ENCODE data around the gene RBFOX1.

RBFOX1 gene

GRCh38 chr16:7332611-7333010, at the start of gene RBFOX1:
RBFOX1 (plus strand) TSS chr16:7332845.
- DNase-seq (ENCODE audit: low read depth), result no peak

- no peak for DNase-seq (ENCODE audit: low read depth)
Measured at GRCh38 chr16:7284780-7285179, 47.9 kb upstream of the RBFOX1 start.

- DNase-seq (ENCODE audit: low read depth), result no peak
Measured at GRCh38 chr16:7285520-7285919, 47.1 kb upstream of the RBFOX1 start.

DNA sequence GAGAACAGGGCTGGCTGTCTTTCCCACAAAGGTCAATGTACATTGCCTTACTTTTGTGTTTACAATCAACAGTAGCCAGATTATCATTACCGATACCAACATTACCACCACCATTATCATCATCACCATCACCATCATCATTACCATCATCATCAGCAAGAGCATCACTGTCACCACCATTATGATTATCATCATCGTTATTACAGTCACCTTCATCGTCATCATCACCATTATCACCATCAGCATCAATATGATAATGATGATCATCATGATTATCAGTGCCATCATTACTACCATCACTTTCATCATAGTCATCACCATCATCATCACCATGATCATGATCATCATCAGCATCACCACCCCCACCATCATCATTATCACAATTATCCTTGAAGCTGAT, 43.3 kb upstream of the RBFOX1 start:
- DNase-seq (ENCODE audit: low read depth), result no peak

GRCh38 chr16:7290682-7291081, 42.0 kb upstream of the RBFOX1 start:
- DNase-seq (ENCODE audit: low read depth), result no peak

DNA sequence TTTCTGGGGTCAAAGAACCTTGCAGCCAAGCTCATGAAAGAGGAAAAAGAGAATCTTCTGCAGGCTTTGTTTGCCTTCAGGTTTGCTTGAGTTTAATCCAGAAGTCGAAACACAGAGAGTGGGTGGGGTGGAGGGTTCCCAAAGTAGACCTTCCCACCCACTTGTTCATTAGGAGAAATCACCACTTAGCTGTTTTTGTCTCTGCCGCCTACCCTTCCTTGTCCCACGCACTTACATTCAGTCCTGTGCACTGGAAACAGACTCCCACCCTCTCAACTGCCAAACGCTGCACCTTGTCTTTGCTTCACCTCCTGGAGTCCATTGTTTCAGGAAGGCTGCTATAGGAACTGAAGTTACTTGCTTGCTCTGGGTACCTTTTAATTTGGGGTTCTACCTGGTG, 38.6 kb upstream of the RBFOX1 start:
- DNase-seq (ENCODE audit: low read depth), result no peak

- DNase-seq (ENCODE audit: low read depth), result no peak
Measured at GRCh38 chr16:7303052-7303610, 29.5 kb upstream of the RBFOX1 start.

DNA sequence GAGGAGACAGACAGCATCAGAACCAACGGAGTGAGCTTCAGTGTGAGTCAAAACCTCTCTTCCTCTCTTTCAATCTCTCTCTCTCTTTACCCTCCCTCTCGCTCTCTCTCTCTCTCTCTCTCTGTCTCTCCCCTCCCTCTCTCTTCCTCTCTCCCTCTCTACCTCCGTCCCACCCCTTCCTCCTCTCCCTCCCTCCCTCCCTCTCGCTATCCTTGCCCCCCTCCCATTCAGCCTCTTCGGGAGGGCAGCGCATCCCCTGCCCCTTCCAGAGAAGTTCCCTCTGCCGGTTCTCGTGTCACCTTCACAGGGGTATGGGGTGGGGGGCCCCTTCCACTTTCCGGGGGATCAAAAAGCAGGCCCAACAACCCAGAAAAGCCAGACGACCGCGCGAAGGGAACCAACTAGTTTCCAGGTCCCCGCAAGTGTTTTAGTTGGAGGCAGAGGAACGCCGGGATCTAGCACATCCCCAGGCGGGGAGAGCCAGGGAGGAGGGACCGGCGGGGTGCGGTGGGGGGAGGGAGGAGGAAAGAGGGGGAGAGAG, 28.9 kb upstream of the RBFOX1 start:
- no peak for DNase-seq (ENCODE audit: low read depth)

GRCh38 chr16:7304279-7304678, 28.4 kb upstream of the RBFOX1 start:
- DNase-seq (ENCODE audit: low read depth), result no peak

- DNase-seq (ENCODE audit: low read depth), result no peak
Measured at GRCh38 chr16:7304958-7305357, 27.7 kb upstream of the RBFOX1 start.

GRCh38 chr16:7313170-7313569, 19.5 kb upstream of the RBFOX1 start:
- no peak for DNase-seq (ENCODE audit: low read depth)

DNA sequence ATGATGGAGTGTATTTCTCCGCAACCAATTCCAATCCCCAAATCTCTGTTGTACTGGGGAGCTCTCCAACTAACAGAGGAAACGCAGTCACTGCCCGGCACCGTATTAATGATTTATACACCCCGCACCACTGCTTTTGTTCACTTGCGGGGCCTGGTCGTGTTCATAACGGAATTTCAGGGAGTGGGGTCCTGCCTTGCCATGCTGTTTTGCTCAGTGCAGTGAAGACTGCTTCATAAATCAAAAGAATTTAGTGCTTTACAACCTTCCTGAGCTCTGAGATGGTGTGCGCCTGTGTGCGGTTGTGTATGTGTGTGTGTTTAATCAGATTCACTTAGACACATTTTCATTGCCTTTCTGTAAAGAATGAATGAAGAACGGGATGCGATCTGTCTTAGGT, 18.5 kb upstream of the RBFOX1 start:
- no peak for DNase-seq (ENCODE audit: low read depth)

DNA sequence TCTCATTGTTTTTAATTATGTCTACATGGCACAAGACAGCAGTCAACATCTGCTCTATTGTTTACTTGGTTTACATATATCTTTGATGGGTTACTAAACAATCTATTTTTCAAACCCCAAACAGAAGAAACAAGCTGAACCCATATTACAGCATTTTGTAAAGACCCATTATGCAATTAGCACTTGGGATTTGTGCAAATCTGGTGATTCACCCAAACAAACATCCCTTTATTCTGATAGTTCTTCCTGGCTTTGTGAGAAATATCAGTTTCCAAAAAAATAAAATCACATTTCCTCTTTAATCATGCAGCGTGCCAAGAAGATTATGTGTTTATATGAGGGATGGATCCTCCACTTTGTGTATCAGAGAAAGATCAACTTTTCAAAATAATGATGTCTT, 16.8 kb upstream of the RBFOX1 start:
- DNase-seq (ENCODE audit: low read depth), result no peak

DNA sequence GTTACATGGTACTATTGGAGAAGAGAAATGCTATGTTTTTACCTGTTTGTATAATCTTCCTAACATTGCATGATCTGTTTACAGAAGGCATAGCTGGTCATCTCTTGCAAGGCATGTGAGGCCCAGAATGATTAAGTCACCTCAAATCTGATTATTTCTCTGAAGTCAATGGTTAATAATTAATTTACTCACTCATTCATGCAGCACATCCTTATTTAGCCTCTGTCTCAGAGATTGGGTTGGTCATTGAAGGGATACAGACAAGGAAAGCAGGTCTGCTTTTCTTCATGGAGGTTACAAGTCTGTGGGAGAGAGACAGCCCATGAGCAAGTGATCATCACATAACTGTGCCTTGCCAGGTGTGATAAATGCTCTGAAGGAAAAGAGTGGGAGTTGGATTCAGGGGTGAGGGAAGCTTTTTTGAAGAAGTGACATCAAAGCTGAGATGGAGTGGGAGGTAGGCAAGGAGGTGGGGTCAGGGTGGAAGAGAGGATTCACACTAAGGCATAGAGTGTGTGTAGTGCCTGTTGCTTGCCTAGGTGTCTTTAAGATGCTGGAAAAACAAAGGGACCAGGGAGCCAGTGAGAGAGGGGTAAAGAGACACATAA, 16.3 kb upstream of the RBFOX1 start:
- no peak for DNase-seq (ENCODE audit: low read depth)

GRCh38 chr16:7317982-7318381, 14.7 kb upstream of the RBFOX1 start:
- no peak for DNase-seq (ENCODE audit: low read depth)

DNA sequence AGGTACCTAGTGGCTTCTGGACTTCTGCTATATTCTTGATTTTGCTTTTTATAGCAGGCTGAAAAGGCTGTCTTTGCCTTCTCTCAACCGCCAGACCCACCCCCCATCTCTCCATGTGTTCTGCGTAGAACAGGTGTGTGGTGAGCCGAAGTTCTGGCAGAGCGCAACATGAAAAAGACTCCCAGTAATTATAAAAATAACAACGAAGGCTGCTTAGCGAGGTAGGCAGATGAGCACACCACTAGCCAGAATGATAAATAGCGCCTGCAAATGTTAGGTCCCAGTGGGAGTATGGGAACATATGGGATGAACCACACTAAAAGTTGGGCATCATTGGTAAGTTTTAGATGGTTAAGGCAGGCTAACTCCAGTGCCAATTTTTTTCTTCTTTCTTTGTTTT, 14.0 kb upstream of the RBFOX1 start:
- no peak for DNase-seq (ENCODE audit: low read depth)

DNA sequence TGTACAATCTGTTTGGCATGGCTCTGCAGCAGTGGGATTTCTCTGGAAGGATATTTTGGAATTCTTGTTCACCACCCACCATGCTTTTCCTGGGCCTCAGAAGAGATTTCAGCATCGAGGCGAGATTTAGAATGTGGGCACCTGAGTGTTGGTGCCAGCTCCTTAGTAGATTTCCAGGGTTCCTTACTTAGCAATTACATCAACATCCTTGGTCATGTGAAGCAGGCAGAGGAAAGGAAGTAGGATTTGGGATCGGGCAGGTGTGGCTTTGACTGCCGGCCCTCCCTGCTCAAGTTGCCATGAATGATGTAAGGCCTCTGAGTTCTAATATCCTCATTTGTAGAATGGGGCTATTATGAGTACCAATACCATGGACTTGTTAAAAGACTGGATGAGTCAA, 13.1 kb upstream of the RBFOX1 start:
- DNase-seq (ENCODE audit: low read depth), result no peak

GRCh38 chr16:7321661-7322060, 11.0 kb upstream of the RBFOX1 start:
- DNase-seq (ENCODE audit: low read depth), result no peak

DNA sequence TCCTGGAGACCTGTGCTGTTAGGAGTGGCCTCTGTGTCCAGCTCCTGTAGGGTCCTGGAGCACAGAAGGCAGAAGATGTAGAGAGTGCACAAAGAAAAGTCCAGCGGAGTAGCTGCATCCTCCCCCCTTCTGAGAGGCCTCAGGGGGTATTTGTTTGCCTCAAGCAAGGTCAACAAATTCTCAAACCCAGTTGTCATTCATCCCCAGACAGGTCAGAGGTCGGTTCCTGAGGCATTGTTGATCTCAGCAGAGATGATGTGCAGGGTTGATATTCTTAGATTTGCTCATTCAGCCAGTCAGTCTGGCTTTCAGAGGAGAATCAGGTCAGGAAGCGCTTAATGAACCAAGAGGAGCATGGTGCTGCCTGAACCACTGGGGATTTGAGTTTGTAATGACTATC, 8.3 kb upstream of the RBFOX1 start:
- no peak for DNase-seq (ENCODE audit: low read depth)

DNA sequence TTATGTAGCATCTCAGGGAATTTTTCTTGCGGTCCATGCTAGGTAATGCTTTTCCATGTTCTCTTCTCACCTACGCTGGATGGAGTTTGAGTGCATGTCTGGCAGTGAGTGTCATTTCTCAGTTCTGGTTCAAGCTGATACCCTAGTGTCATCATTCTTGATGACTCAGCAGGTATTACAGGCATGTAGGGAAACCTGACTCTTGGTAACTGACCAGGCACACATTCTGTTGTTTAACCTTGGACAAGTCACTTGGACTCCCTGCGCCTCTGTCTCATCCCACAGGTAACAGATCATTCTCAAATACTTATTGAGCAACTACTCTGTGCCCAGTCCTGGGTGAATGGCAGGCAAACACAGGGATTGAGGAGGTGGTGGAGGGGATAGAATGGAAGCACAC, 6.8 kb upstream of the RBFOX1 start:
- DNase-seq (ENCODE audit: low read depth), result no peak

DNA sequence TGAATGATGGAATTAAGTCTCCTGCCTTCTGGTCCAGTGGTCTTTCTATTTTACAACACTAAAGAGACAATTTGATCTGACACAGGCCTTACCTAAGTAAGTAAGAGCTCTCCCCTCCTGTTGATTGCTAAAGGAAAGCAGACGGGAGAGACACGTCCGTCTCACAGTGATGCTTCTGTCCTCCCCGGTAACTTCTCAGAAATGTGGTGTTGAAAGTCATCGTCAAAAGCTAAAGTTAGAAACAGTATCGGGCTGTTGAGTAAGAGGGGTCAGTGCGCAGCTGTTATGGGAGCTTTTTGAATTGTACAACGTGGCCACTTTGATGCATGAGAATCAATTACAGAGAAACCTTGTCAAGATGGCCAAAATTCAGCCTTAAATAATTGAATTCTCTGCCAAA, 1.9 kb upstream of the RBFOX1 start:
- no peak for DNase-seq (ENCODE audit: low read depth)

DNA sequence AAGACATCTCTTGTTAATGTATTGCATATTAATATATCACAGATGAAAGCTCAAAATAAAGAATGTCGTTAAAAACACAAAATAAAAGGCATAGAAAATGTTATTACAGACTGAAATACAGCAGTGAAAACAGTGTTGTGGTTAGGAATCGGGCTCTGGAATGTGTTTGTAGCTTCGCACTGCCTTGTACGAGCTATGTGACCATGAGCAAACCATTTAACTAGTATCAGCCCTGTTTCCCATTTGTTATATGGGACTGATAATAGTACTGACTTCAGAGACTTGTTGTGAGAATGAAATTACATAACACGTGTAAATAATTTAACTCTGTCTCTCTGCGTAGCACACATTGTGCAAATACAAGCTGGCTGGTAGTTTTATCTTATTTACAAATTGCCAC, 648 bp upstream of the RBFOX1 start:
- no peak for DNase-seq (ENCODE audit: low read depth)

GRCh38 chr16:7333180-7333725, 608 bp downstream of the RBFOX1 start:
- DNase-seq (ENCODE audit: low read depth), result no peak
